Measurements from ENCODE around the gene MXRA7. TPM values are rescaled to one million over a fixed set of nuclear protein-coding genes. Genes with fewer than 3 reads are reported as not detected.

MXRA7 gene
- total RNA-seq, 4 donors from 2014 or later, result 124 to 243 (median 165) TPM

DNA sequence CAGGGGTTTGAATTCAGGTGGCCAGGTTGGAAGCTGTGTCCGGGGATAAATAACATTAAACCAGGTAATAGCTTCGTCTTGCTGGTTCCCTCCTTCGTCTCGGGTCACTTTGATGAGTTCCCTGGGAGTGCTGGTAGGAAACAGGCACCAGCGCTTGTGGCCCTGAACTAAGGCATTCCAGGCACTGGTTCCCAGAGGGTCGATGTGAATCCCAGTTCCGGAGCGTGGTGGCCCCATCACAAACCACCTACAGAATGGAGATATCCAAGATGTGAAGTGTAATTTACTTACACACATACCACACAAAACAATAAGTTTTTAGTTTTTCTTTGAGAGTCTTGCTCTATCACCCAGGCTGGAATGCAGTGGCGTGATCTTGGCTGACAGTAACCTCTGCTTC lies 13.0 kb upstream of the MXRA7 start:
- no peak for TF ChIP-seq CTCF (IDR thresholded peaks at IDR 0.05; ENCODE audit: low read depth)

DNA sequence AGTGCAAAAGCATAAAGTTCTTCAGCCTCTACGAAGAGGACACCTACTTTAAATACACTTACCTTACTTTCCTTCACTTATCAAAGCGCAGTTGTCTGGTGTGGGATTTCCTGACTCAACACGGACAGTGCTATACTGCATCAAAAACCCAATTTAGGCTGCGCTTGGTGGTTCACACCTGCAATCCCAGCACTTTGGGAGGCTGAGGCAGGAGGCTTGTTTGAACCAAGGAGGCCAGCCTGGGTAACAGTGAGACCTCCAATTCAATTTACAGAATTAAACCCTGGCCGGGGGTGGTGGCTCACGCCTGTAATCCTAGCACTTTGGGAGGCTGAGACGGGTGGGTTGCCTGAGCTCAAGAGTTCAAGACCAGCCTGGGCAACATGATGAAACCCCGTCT lies 11.5 kb upstream of the MXRA7 start:
- TF ChIP-seq CTCF (IDR thresholded peaks at IDR 0.05; ENCODE audit: low read depth), result no peak

- TF ChIP-seq CTCF (IDR thresholded peaks at IDR 0.05; ENCODE audit: low read depth), result no peak
Observed at GRCh38 chr17:76721463-76721862, 10.7 kb upstream of the MXRA7 start.

- TF ChIP-seq CTCF (IDR thresholded peaks at IDR 0.05; ENCODE audit: low read depth), result no peak
Observed at GRCh38 chr17:76720941-76721340, 10.2 kb upstream of the MXRA7 start.

DNA sequence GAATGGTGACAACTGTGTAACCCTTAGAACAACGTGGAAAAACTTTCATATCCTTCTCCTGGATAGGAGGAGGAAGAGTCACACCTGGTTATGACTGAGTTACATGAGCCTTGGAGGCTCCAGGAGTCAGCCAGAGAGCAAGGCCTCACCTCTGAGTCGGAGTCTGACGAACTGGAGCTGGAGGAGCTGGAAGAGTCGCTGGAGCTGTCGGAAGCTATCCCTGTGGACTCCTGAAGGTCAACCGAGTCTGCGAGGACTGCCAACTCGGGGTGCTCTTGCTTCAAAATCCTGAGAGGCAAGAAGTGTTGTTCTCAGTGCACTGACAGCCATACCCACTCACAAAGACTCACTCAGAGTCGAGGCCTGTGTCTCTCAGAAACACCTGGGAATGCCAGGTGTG lies 9.4 kb upstream of the MXRA7 start:
- no peak for TF ChIP-seq CTCF (IDR thresholded peaks at IDR 0.05; ENCODE audit: low read depth)

DNA sequence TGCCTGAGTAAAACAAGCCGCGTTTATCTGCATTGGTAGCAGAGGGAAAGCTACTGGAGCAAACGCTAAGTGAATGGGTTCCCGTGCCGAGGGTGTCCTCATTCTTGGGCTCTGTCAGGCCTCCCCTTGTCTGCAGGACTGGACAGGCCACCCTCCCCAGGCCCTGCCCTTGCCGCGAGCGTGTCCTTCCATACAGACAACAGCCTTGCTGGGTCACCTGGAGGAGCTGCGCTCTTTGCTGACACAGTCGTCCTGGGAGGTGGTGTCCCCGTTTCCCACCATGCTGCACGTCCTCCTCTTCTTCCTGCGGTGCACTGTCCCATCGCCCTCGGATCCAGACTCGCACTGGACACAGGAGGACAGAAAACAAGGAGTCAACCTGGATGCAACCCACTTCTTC lies 7.8 kb upstream of the MXRA7 start:
- no peak for TF ChIP-seq CTCF (IDR thresholded peaks at IDR 0.05; ENCODE audit: low read depth)

- TF ChIP-seq CTCF (IDR thresholded peaks at IDR 0.05; ENCODE audit: low read depth), result no peak
Observed at GRCh38 chr17:76716839-76717215, 6.1 kb upstream of the MXRA7 start.

Measured in subcutaneous adipose tissue (tissue), 4 donors.